ENCODE results near the gene CLC. TPM values are rescaled to one million over a fixed set of nuclear protein-coding genes. Genes with fewer than 3 reads are reported as not detected.

CLC gene
- total RNA-seq, 1 donor from 2014 or later = not detected

DNA sequence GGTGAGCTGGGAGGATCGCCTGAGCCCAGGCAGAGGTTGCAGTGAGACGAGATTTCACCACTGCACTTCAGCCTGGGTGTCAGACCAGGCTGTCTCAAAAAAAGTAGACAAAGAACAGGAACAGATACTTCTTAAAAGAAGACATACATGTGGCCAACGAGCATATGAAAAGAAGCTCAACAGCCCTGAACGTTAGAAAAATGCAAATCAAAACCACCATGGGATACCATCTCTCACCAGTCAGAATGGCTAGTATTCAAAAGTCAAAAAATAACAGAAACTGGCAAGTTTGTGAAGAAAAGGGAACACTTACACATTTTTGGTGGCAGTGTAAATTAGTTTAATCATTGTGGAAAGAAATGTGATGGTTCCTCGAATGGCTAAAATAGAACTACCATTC is 36.5 kb downstream of the CLC start:
- H3K36me3 ChIP-seq = no peaks in the 10 kb centered on the region
- peaks cover 15% of the 10 kb centered on the region for H3K27me3 ChIP-seq (ENCODE audit: low read depth)
- no peak overlapping the region for H3K27ac ChIP-seq
- DNase-seq (no peak), ATAC-seq (no peak)
- TF ChIP-seq, protein P1, sequence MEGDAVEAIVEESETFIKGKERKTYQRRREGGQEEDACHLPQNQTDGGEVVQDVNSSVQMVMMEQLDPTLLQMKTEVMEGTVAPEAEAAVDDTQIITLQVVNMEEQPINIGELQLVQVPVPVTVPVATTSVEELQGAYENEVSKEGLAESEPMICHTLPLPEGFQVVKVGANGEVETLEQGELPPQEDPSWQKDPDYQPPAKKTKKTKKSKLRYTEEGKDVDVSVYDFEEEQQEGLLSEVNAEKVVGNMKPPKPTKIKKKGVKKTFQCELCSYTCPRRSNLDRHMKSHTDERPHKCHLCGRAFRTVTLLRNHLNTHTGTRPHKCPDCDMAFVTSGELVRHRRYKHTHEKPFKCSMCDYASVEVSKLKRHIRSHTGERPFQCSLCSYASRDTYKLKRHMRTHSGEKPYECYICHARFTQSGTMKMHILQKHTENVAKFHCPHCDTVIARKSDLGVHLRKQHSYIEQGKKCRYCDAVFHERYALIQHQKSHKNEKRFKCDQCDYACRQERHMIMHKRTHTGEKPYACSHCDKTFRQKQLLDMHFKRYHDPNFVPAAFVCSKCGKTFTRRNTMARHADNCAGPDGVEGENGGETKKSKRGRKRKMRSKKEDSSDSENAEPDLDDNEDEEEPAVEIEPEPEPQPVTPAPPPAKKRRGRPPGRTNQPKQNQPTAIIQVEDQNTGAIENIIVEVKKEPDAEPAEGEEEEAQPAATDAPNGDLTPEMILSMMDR (IDR thresholded peaks at IDR 0.05) = no peak
- no peaks in the 10 kb centered on the region for H3K9me3 ChIP-seq
- H3K4me1 ChIP-seq = no peaks in the 10 kb centered on the region
- no peak overlapping the region for H3K4me3 ChIP-seq
- intact Hi-C loops (cut with DNase I) = no loop called here

DNA sequence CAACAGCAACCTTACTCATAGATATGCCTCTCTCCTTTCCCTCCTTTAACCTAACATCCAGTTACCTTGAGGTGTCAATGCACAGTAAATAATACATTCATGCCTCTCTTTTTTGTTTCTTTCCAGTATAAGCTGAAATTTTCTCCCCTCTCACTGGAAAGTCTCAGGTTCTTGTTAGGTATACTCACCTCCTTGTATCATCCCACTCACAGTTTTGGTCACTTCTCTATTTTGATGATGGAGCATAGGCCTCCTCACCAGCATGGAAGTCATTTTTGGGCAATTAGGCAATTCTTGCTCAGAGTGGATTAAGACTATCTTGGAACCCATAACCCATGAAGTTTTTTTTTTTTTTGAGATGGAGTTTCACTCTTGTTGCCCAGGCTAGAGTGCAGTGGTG is 39.3 kb downstream of the CLC start:
- Histone ChIP-seq H3K4me1 (no peaks in the 10 kb centered on the region), H3K36me3 (no peaks in the 10 kb centered on the region), H3K27ac (no peak overlapping the region), H3K4me3 (no peak overlapping the region), H3K9me3 (no peaks in the 10 kb centered on the region), H3K27me3 (ENCODE audit: low read depth) (peaks cover 15% of the 10 kb centered on the region)
- no peak for ATAC-seq
- no peak for DNase-seq
- intact Hi-C loops (cut with DNase I) = no loop called here
- TF ChIP-seq, protein P1 (IDR thresholded peaks at IDR 0.05) = no peak

DNA sequence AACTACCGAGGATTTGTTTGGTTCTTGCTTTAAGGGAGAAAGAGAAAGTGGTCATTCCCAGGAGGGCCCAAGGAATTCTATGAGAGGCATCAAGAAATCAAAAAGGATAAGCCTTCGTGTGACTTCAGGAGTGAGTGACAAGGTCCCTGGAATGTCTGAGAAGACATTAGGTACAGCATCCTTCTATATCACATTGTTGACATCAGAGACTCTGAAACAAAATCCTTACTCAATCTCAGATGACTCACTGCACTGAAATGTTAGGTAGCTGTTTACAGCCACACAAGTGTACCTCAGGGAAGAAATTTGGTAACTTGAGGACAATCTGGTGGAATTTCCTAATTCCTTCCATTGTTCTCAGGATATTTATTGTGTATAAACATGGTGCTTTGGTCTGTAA is 41.4 kb downstream of the CLC start:
- DNase-seq = no peak
- Histone ChIP-seq H3K27ac (no peak overlapping the region), H3K4me1 (no peaks in the 10 kb centered on the region), H3K27me3 (ENCODE audit: low read depth) (peaks cover 14% of the 10 kb centered on the region), H3K9me3 (no peaks in the 10 kb centered on the region), H3K36me3 (no peaks in the 10 kb centered on the region), H3K4me3 (no peak overlapping the region)
- peak in 1 of 2 donors; percentile 48 for ATAC-seq
- intact Hi-C loops (cut with DNase I) = no loop called here
- TF ChIP-seq, protein P1 (IDR thresholded peaks at IDR 0.05) = no peak

DNA sequence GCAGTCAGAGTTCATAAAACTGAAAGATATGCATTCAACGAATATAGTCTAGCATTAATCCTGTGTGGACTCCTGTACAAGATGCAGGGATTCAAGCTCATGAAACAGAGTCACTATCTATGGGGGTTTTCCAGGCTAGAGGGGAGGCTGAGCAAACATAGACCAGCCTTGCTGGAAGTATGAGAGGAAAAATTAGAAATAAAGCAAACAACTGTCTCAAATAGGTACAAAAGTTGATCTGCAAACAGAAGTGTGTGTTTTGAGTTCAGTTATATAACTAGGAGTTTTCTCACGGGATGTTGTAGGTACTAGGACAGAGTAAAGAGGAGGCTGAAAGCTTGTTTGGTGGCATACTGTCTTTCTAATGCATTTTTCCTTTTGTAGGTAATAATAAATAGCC is 42.1 kb downstream of the CLC start:
- Histone ChIP-seq H3K9me3 (no peaks in the 10 kb centered on the region), H3K4me3 (no peak overlapping the region), H3K36me3 (no peaks in the 10 kb centered on the region), H3K27me3 (ENCODE audit: low read depth) (peaks cover 7% of the 10 kb centered on the region), H3K27ac (no peak overlapping the region), H3K4me1 (no peaks in the 10 kb centered on the region)
- no peak for ATAC-seq
- TF ChIP-seq, protein P1 (IDR thresholded peaks at IDR 0.05) = no peak
- no peak for DNase-seq
- intact Hi-C loops (cut with DNase I) = no loop called here

DNA sequence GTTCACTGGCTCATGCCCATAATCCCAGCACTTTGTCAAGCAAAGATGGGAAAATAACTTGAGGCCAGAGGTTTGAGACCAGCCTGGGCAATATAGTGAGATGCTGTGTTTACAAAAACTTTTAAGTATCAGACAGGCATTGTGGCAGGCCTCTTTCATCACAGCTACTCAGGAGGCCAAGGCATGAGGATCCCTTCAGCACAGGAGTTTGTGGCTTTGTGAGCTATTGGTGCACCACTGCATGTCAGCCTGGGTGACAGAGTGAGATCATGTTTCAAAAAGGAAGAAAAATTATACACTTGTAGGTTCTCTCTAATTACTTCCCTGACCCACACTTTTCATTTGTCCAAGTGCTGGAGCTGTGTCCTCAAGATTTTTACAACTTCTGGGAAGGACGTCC is 45.0 kb downstream of the CLC start:
- no peaks in the 10 kb centered on the region for H3K27me3 ChIP-seq (ENCODE audit: low read depth)

More for the DNA sequence above, 45.0 kb downstream of the CLC start:
- DNase-seq (no peak), ATAC-seq (no peak)
- H3K4me1 ChIP-seq = no peaks in the 10 kb centered on the region
- H3K27ac ChIP-seq = no peak overlapping the region
- H3K4me3 ChIP-seq = no peak overlapping the region
- no peaks in the 10 kb centered on the region for H3K9me3 ChIP-seq
- intact Hi-C loops (cut with DNase I) = no loop called here
- TF ChIP-seq, protein P1 (IDR thresholded peaks at IDR 0.05) = no peak
- no peaks in the 10 kb centered on the region for H3K36me3 ChIP-seq
